Mucosa of gallbladder (tissue), 1 donor: ENCODE data around the gene SLC7A5. TPM values are rescaled to one million over a fixed set of nuclear protein-coding genes. Genes with fewer than 3 reads are reported as not detected.
A peak's percentile ranks its signal among the peaks of the same experiment; 100 is the strongest.
"Not testable (repeated sequence)": the region's sequence is repeated elsewhere in the genome, so short reads cannot be mapped to it uniquely, and the experiment has no call there.

Experiments used
- DNase-seq: peaks from one replicate; pipeline ENCODE4 v3.0.0-alpha.2; 2020; ENCODE audit warnings: low spot score
- total RNA-seq: library from RNA; stranded (reverse); gene quantifications from one replicate; pipeline ENCODE4 v1.2.1, GENCODE V29; 2021
- donor health status: DM: no; HTN: no; CAD: no.

Gene SLC7A5
- total RNA-seq, 1 donor from 2014 or later = 9.4 TPM

DNA sequence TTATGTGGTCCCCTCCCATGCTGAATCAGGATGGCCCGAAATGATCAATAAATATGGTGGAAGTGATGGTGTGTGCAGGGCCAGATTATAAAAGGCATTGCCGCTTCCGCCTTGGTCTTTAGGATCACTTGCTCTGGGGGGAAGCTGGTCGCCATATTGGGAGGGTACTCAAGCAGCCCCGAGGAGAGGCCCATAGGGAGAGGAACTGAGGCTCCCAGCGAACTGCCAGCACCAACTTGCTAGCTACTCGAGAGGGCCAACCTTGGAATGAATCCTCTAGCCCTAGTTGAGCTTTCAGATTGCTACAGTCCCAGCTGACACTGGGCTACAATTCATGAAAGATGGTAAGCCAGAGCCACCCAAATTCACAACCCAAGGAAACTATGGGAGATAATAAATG, 19.0 kb upstream of the SLC7A5 start:
- DNase-seq = not testable (repeated sequence)

DNA sequence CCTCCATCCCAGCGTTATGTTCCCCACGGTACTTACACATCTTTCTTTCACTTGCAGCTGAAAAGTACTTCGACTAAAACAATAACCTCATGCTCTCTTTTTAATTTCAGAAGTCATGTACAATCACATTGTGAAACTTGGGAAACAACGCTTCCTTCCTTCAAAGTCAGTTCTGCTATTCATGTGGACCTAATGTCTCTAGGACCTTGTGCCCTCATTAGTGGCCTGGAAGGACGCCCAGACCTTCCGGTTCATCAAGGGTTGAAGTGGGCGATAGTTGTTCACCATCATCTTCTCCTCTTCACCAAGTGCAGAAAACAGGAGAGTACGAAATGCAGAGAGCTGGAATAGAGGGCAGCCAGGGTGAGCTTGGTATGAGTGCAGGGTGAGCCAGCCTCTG, 18.6 kb upstream of the SLC7A5 start:
- not testable (repeated sequence) for DNase-seq

DNA sequence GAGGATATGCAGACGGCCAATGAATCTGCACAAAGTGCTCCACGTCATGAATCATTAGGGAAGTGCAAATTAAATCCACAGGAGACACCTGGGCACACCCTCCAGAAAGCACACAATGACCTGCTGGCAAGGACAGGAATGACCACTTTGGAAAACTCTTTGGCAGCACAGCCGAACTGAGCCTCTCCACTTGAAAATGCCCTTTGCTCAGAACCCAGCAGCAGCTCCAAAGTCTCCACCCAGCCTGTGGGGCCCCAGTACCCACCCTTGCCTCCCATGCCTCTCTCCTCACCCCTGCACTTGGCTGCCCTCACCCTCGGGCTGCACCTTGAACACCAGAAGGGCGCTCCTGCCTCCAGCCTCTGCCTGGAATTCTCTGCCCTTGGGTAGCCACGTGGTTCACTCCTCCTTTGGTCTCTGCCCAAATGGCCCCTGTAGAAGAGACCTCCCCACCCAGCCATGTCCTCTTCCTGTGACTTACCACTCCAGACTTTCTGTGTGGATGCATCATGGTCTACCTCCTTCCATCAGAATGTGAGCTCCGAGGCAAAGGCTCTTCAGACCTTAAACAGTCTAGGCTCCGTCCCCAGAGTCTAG, 16.2 kb upstream of the SLC7A5 start:
- DNase-seq = peak; percentile 80

DNA sequence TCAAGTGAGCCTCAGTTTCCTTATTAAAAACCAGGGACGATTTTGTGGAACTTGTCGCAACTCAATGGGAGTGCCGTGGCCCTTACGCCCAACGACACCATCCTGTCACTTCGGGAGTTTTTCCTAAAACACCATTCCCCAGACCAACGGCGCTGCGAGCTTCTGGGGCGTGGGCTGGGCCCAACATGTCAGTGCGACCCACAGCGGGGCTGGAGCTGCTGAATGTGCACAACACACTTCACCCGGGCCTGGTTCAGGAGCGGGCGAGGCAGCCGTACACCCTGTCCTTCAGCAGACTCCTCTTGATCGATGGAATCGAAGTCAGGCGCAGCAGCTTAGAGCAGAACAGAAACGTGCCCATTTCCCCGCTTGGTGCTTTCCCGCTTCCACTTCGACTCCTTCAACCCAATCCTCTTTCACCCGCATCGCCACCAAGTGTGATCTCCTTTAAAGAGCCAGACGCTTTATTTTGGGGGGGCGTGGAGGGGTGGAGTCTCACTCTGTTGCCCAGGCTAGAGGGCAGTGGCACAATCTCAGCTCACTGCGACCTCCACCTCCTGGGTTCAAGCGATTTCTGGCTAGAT, 13.2 kb upstream of the SLC7A5 start:
- DNase-seq = no peak

DNA sequence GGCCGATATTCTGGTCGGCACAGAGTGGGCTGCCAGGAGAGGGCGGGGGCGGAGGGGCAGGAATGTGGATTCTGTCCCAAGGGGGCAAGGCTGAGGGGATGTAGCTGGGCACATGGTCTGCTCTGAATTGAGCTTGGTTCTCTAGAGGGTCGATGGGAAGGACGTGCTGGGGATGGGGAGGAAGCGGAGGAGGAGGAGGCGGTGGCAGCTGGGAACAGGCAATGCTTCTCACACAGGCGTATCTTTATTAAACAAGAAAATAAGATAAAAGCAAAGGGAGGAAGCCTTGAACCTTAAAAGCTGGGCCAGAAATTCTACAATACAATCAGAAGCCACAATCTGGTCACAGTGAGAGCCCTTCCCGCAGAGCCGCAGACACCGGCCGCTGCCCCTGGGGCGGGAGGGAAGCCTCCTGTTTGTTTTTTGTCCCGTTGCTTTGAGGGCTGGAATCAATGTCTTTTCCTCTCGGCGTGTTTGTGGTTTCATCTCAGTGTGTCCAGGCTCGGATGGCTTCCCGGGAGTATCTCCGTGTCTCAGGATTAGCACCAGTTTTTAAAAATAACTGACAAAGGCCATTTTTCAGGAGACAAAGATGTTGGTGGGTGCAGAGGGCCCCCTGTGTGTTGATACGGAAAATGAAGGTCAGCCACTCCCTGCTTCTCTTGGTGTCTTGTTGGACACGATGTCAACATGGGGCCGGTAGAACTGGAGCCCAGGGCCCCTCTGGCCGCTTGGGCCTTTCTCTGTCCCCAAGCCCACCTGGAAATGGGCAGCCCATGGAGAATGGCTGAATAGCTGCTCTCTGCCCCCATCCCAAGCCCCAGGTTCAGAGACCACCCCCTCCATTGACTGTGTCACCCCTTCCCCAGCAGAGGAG, 12.3 kb upstream of the SLC7A5 start:
- DNase-seq = no peak

DNA sequence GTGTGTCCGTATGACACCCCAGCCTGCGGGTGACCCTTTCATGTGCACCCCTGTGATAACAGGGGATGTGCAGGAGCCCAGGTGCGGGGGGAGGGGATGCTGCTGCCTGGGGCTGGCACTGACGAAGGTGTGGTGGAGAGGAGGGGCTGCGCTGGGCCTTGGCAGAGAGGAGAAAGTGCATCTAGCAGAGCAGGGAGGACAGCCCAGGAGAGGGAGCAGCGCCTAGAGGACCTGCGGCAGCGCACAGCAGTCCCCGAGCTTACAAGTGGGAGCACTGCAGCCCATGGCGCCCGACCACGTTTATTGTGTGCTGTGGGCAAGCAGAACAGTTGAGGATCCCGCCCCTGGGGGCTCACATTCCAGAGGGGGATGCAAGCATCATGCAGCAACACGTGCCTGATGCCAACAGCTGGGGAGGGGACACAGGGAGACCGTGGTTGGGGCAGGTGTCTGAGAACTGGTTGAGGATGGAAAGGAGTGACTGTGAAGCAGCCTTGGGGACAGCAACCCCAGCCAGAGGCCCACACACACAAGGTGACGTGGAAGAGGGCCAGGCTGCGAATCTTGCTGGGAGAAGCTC, 10.9 kb upstream of the SLC7A5 start:
- DNase-seq = no peak

DNA sequence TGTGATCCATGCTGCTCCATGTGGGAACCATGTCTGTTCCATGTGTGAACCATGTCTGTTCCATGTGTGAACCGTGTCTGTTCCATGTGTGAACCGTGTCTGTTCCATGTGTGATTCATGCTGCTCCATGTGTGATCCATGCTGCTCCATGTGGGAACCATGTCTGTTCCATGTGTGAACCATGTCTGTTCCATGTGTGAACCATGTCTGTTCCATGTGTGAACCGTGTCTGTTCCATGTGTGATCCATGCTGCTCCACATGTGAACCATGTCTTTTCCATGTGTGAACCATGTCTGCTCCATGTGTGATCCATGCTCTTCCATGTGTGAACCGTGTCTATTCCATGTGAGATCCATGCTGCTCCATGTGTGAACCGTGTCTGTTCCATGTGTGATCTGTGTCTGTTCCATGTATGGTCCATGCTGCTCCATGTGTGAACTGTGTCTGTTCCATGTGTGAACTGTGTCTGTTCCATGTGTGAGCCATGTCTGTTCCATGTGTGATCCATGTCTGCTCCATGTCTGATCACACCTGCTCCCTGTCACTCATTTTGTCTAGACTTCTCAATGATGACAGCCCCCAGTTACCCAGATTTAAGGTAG, 10.2 kb upstream of the SLC7A5 start:
- not testable (repeated sequence) for DNase-seq

DNA sequence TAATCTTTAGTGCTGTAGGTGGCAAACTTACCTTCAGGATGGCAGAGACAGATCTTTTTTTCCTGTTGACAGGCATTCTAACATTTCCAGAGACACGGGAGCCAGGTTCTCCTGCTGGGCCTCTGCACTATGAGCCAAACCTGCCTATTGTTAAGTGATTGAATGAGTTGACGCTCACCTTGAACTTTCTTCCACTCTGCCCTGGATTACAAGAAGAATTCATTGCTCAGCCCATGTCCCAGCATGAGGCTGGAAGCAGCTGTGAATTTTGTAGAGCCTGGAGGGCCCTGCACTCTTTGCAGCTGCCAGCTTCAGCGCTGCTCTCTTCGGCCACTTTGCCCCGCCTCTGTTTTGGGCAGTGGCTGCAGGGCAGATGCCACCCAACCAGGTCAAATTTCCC, 9.4 kb upstream of the SLC7A5 start:
- no peak for DNase-seq

DNA sequence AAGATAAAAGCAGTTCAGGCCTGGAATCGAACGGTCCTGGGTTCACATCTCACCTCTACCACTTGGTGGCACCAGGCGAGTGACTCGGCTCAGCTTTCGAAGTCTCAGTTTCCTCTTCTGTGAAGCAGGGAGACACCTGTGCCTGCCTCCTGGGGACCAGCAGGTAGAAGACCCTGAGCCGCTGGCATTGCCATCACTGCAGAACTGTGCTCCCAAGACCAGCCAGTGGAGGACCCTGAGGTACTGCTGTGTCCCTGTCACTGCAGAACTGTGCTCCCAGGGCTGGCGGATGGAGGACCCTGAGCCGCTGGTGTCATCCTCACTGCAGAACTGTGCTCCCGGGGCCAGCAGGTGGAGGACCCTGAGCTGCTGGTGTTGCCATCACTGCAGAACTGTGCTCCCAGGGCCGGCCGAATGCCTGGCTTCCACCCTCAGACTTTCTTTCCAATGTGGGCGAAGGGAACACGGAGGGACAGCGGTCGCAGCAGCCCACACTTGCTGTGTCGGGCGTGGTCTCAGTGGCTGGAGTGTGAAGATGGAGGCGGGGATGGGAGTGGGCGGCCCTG, 8.7 kb upstream of the SLC7A5 start:
- DNase-seq = no peak

DNA sequence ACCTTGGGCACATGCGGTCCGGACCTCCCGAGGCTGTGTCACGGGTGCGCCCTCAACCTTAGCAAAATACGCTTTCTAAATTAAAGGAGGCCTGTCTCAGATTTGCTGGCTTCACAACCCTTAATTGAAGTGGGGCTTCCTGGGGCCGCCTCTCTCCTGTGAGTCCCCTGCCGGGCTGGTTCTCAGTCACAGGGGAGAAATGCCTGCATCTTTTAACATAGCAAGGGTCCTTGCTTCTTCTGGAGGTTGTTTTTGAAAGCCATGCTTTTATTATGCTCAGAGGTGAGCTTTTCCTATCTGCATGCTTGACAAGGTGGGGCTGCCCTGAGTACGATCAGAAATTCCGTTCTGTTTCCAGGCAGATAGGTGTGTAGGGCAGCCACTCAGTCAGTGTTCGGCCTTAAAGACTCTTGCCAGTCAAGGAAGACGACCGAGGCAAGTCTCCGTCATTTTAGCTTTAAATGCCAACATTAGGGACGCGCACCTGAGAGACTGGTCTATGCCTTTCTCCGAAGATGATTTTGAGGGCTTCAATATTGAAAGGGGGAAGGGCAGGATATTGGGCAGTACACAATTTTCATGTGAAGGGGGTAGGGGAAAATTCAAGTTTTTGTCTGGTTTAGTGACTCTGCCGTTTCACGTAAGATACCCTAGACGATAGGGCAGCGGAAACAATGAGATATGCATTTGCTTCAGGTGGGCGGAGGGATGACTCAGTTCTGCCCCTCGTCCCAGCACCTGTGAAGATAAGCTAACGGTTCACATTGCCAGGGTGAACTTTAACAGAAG, 5.5 kb upstream of the SLC7A5 start:
- DNase-seq = no peak

DNA sequence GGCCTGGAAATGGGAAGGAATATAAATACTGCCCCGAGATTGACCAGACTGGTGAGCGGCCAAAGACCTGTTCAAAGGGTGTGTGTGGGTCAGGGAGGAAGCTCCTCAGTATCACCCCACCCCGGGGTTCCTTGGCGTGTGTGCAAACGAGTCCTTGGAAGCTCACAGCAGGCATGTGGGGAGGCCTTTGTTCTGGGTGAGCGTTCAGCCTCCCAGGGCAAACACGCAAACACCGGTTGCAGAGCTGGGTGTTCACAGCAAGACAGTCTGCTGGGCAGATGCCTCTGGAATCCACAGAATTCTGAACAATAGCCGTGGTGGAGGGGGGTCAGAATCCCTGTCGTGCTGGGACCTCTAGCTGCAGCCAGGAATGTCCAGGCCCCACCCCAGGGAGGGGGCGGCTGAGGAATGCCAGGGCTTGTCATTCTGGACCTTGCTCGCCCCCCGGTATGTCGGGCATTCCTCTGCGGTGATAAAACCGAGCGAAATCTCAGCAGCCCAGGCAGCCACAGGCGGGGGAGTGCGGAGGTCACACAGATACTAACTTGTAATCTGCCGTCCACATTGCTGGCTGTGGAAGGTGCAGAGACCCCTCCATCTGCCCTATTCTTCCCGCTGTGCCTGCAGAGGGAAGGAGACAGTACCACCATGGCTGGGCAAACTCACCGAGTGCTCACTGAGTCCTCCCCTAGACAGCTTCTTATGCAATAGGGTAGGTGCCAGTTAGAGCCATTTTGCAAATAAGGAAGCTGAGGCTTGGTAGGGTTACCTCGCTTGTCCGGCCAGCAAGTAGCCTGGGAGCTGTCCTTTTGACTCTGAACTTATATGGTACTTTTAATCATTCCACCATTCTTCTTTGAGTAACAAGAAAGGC, 1.3 kb upstream of the SLC7A5 start:
- DNase-seq = peak; percentile 55

DNA sequence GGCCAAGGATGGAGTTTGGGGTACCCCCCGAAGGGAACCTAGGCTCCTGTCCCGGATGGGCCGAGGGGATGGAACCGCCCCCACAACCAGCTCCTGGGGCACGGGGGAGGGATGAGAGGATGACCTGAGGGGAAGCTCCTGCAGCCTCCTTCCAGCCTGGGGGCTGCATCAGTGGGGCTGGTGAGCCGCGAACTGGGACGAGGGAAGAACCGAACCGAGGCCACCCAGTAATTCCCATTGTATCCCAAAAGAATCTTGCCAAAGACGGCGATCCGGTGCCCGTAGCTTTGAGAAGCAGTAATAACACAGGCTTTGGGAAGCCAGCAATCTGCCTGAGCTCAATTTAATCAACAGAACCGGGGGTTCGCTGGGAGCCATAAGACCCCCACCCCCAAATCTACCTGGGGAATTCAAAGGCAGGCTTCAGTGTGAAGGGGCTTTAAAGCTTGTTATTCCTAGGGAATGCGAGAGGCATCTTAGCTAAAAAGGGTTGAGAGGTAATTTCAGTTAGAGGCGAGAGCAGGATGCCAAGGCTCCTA, 641 bp upstream of the SLC7A5 start:
- not testable (repeated sequence) for DNase-seq

DNA sequence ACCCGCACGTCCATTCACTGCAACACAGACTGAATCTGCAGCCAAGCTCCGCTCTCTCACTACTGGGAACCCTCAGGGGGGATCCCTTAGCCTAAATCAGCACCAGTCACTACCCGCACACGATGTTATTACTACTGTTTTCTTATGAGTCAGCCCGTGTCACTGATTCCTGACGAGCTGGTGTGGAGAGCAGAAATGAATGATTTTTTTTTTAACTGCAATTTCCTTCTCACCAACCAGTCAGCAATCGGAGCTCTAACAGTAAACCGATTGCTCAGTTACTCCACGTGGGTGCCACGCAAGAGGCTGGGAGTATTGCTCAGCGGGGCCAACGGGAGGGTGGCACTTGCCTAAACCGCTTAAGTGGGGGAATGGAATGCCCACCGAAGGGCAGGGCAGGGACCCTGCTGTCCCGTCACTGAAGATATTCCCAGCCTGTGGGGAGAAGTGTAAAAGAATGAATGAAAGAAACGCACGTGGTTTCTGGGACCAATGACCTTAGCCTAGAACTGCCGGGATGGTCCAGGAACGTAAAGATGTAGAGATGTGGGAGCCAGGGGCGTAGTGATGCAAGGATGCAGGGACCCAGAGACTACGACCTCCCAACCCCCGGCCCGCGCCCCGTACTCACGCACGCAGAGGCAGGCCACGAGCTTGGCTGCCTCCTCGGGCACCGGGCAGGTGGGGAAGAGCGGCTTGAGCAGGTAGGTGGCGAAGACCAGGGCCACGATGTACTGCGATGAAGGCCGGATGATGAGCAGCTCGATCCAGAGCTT, 865 bp downstream of the SLC7A5 start:
- not testable (repeated sequence) for DNase-seq

DNA sequence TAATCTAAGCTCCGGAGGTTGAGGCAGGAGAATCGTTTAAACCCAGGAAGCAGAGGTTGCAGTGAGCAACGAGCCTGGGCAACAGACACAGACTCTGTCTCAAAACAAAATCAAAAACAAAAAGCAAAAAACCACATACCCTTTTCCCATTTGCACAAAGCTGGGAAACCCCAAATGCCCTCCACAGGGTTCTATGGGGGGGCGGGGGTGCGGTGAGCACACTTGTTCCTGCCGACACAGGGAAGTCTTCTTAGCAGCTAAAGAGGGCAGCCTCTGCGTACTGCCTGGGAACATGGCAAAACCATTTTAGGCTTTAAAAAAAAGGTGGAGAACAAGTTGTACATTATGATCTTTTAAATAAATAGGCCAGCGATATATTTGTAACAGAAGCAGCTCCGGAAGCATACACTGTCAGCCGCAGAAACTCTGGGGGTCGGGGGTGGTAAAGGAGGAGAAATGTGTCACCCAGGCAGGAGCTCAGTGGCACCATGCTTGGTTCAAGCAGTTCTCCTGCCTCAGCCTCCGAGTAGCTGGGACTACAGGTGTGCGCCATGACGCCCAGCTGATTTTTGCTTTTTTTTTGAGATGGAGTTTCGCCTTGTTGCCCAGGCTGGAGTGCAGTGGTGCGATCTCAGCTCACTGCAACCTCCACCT, 3.3 kb downstream of the SLC7A5 start:
- not testable (repeated sequence) for DNase-seq

DNA sequence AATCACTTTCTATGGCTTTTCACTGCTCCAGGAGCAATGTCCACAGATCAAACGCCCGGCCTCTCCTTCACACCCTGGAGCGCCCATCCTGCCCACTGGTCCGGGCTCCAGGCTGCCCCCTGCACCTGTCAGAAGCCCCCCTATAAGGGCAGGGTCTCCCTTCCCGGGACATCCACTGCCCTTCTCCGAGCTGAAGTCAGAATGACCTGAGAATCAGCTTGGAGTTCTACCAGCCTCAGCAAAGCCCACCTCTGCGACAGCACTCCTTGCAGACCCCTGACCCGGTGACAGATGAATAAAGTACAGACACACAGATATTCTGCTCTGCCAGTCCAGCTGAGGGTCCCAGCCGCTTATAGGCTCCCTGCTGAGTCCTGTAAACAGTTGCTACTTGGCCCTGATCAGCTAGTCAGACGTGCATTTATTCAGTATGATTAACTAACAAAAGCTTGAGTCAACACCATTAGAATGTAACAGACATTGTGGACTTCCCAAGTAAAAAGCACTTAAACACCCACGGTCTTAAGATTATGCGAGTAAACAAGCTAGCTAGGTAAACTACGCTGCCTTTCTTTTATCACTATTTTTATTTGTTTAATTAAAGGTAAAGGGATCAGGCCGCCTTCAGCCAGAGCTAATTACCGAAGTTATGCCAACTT, 4.8 kb downstream of the SLC7A5 start:
- no peak for DNase-seq

DNA sequence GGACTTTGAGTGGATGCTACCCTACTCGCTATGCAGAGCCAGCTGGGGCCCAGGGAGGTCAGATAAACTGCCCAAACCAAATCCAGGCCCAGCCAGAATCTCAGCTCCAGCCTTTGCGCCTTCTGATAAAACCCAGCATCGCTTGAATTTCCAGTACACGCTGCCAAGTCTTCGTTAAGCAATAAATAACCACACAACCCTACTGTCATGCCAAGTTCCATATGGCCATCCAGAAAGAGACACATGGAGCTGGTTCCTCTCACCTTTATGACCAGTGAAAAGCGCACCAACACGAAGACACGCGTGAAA, 6.0 kb downstream of the SLC7A5 start:
- DNase-seq = not testable (repeated sequence)

DNA sequence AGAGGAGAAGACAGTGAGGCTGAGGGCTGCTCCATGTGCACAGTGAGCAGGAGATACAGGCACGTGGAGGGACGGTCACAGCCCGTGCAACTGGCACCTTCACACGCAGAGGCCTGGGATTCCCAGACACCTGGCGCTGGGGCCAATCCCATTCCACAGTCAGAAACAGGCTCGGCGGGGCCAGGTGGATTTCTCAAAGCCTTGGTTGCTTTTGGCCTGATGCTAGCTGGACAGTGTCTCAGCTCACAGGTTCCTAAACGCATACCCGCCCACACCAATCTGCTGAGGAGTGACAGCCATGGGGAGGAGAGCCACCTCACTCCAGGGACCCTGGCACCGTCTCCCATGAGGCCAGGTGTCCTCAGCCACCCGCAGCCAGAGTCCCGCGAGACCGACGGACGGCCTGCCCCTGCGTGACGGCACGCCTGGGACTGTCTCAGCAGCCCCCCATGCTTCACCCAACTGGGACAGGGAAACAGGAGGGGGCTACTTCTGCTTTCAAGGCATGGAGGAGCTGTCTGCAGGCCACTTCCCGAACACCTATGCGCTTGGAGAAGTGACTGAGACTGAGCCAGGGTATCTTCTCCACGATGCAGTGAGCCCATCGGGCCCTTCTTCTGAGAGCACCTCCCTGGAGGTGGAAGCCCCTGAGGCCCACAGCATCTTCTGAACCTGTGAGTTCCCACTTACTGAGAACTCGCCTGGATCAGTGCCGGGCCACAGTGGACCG, 6.5 kb downstream of the SLC7A5 start:
- DNase-seq = not testable (repeated sequence)
